SK-N-SH (cell line): ENCODE results near the gene ERN1. TPM values are rescaled to one million over a fixed set of nuclear protein-coding genes. Genes with fewer than 3 reads are reported as not detected.

Experiments
- CTCF ChIA-PET: fragments of 300-600, 350-600 bp; formaldehyde crosslinking; extraction: SDS; loops from one replicate; lab custom pipeline; 2021; lab: Yijun Ruan, JAX
- POLR2A ChIA-PET: fragments of 350-600 bp; sonication (Branson Sonifier 250); formaldehyde crosslinking; extraction: SDS; loops from one replicate; lab custom pipeline; 2020; ENCODE audit warnings: antibody characterized with exemption, inconsistent platforms; lab: Yijun Ruan, JAX
- DNase-seq: peaks from one replicate; pipeline ENCODE4 v3.0.0; 2012
- H2AFZ ChIP-seq: fragments of 200-600 bp; sonication (generic); 2 replicates; pipeline ENCODE4 v1.8.1; 2016; ENCODE audit warnings: antibody characterized with exemption, mild to moderate bottlenecking, low read depth
- H3F3A ChIP-seq: fragments of 200-600 bp; sonication (generic); replicated peaks from 2 replicates; pipeline ENCODE3; 2016; ENCODE audit warnings: antibody characterized with exemption, mild to moderate bottlenecking; ENCODE audit not compliant: insufficient read depth
- H3K27ac ChIP-seq, 2 experiments: fragments of 200-500 bp in 1 of 2; fragments of 200-600 bp in 1 of 2; sonication (Bioruptor generic) in 1 of 2; sonication (generic), shearing (Covaris generic) in 1 of 2; 2 replicates each; pipeline versions ENCODE4 v1.5.1 to v1.6.1; 2014 to 2016; ENCODE audit warnings: low read depth in 2 of 2, inconsistent platforms in 1 of 2, low read length in 1 of 2, mild to moderate bottlenecking in 1 of 2, mixed read lengths in 1 of 2
- H3K27me3 ChIP-seq: fragments of 200-600 bp; sonication (generic), shearing (Covaris generic); 2 replicates; pipeline ENCODE4 v1.6.1; 2016; ENCODE audit warnings: mixed run types; ENCODE audit not compliant: insufficient read depth
- H3K36me3 ChIP-seq, 2 experiments: fragments of 200-500 bp in 1 of 2; fragments of 200-600 bp in 1 of 2; sonication (Bioruptor generic) in 1 of 2; sonication (generic) in 1 of 2; replicated peaks in 1 of 2; 2 replicates each; pipeline versions ENCODE3 to v1.5.1; 2014 to 2016; ENCODE audit warnings: low read length in 1 of 2, mild to moderate bottlenecking in 1 of 2; ENCODE audit not compliant: insufficient read depth in 2 of 2, control insufficient read depth in 1 of 2
- H3K4me1 ChIP-seq, 2 experiments: fragments of 200-500 bp in 1 of 2; fragments of 200-600 bp in 1 of 2; sonication (Bioruptor generic) in 1 of 2; sonication (generic), shearing (Covaris generic) in 1 of 2; 2 replicates each; pipeline versions ENCODE4 v1.5.1 to v1.6.1; 2014 to 2016; ENCODE audit warnings: low read depth in 1 of 2, low read length in 1 of 2, mixed run types in 1 of 2; ENCODE audit not compliant: insufficient read depth in 2 of 2, control insufficient read depth in 1 of 2
- H3K4me2 ChIP-seq: fragments of 200-600 bp; sonication (generic), shearing (Covaris generic); 2 replicates; pipeline ENCODE4 v1.6.1; 2017; ENCODE audit warnings: mixed run types
- H3K4me3 ChIP-seq, 2 experiments: fragments of 200-500 bp in 1 of 2; fragments of 200-600 bp in 1 of 2; sonication (Bioruptor generic) in 1 of 2; sonication (generic), shearing (Covaris generic) in 1 of 2; 2 replicates each; pipeline versions ENCODE4 v1.5.1 to v1.8.1; 2014 to 2016; ENCODE audit warnings: low read depth in 2 of 2, inconsistent platforms in 1 of 2, low read length in 1 of 2, mild to moderate bottlenecking in 1 of 2, mixed read lengths in 1 of 2, moderate library complexity in 1 of 2
- H3K79me2 ChIP-seq: fragments of 200-600 bp; sonication (generic); 2 replicates; pipeline ENCODE4 v1.8.1; 2017; ENCODE audit warnings: mild to moderate bottlenecking; ENCODE audit not compliant: insufficient read depth
- H3K9ac ChIP-seq: fragments of 200-600 bp; sonication (generic); 2 replicates; pipeline ENCODE4 v1.6.1; 2017; ENCODE audit warnings: mixed run types
- H3K9me2 ChIP-seq: fragments of 200-600 bp; sonication (generic); 2 replicates; pipeline ENCODE4 v1.6.1; 2017; ENCODE audit warnings: mixed run types
- H3K9me3 ChIP-seq: fragments of 200-600 bp; sonication (generic); 2 replicates; pipeline ENCODE4 v1.6.1; 2017; ENCODE audit warnings: mixed run types, mild to moderate bottlenecking, moderate library complexity
- H4K20me1 ChIP-seq: fragments of 200-600 bp; sonication (generic); 2 replicates; pipeline ENCODE4 v1.6.1; 2017; ENCODE audit warnings: mild to moderate bottlenecking, mixed run types; ENCODE audit not compliant: insufficient read depth
- ELF1 ChIP-seq: IDR thresholded peaks from 2 replicates; pipeline ENCODE4 v1.4.0; 2012
- EP300 ChIP-seq, 2 experiments: IDR thresholded peaks; 2 replicates each; pipeline versions ENCODE4 v1.4.0 to v1.6.1; 2012; ENCODE audit warnings: borderline replicate concordance in 1 of 2, low read depth in 1 of 2, low read length in 1 of 2
- EZH2phosphoT487 ChIP-seq: fragments of 200-600 bp; sonication (generic); IDR thresholded peaks from 2 replicates; pipeline ENCODE4 v1.6.1; 2017; ENCODE audit warnings: low read depth, mixed run types, mild to moderate bottlenecking, antibody characterized with exemption, moderate library complexity, borderline replicate concordance
- FOXJ3 ChIP-seq: sonication (generic); formaldehyde crosslinking; IDR thresholded peaks from 2 replicates; pipeline ENCODE4 v1.5.1; 2020; ENCODE audit warnings: mild to moderate bottlenecking, missing genetic modification reagents
- FOXM1 ChIP-seq: IDR thresholded peaks from 2 replicates; pipeline ENCODE4 v1.4.0; 2012; ENCODE audit warnings: low read depth, mild to moderate bottlenecking
- GABPA ChIP-seq: IDR thresholded peaks from 2 replicates; pipeline ENCODE4 v1.4.0; 2012; ENCODE audit warnings: low read depth, mild to moderate bottlenecking
- GATA2 ChIP-seq: sonication (generic); formaldehyde crosslinking; IDR thresholded peaks from 2 replicates; pipeline ENCODE4 v1.5.0; 2020; ENCODE audit warnings: mild to moderate bottlenecking, missing genetic modification reagents
- JUND ChIP-seq: IDR thresholded peaks from 2 replicates; pipeline ENCODE4 v1.4.0; 2012
- NFIC ChIP-seq: IDR thresholded peaks from 2 replicates; pipeline ENCODE4 v1.4.0; 2012; ENCODE audit warnings: borderline replicate concordance
- RAD21 ChIP-seq: IDR thresholded peaks from 2 replicates; pipeline ENCODE4 v1.6.1; 2012; ENCODE audit warnings: mild to moderate bottlenecking, low read length
- RCOR1 ChIP-seq: fragments of 150-350 bp; IDR thresholded peaks from 2 replicates; pipeline ENCODE4 v1.6.1; 2017; ENCODE audit warnings: antibody characterized with exemption, low read length
- RXRA ChIP-seq: IDR thresholded peaks from 2 replicates; pipeline ENCODE4 v1.4.0; 2012; ENCODE audit warnings: low read depth, mild to moderate bottlenecking, borderline replicate concordance
- SIN3A ChIP-seq: IDR thresholded peaks from 2 replicates; pipeline ENCODE4 v1.6.1; 2012; ENCODE audit warnings: low read depth, mild to moderate bottlenecking, low read length, moderate library complexity, borderline replicate concordance
- TCF12 ChIP-seq: IDR thresholded peaks from 2 replicates; pipeline ENCODE4 v1.4.0; 2012
- YY1 ChIP-seq: IDR thresholded peaks from 2 replicates; pipeline ENCODE4 v1.4.0; 2012; ENCODE audit warnings: low read depth, mild to moderate bottlenecking
- WGBS: methylation state at CpG from one replicate; pipeline ENCODE4 v1.1.6; 2017; ENCODE audit warnings: low lambda C conversion rate; 5-methylcytosine and 5-hydroxymethylcytosine counted together
- polyA plus RNA-seq, 3 experiments: library from polyadenylated mRNA; depleted of rRNA; stranded (reverse); fragments of >200 nt; gene quantifications; 2 replicates each; pipeline ENCODE4 v1.2.3, GENCODE V29; 2012
- TF ChIP-seq, protein P1 (sequence below): IDR thresholded peaks from 2 replicates; pipeline ENCODE4 v1.4.0; 2012; ENCODE audit warnings: low read depth, borderline replicate concordance
- TF ChIP-seq, protein P2 (sequence below): IDR thresholded peaks from 2 replicates; pipeline ENCODE4 v1.4.0; 2012; ENCODE audit warnings: low read depth
- TF ChIP-seq, protein P3 (sequence below): fragments of 150-350 bp; IDR thresholded peaks from 2 replicates; pipeline ENCODE4 v1.6.1; 2017; ENCODE audit warnings: antibody characterized with exemption, low read length, low read depth, borderline replicate concordance
- TF ChIP-seq, protein P4 (sequence below): fragments of 150-350 bp; IDR thresholded peaks from 2 replicates; pipeline ENCODE4 v1.6.1; 2016; ENCODE audit warnings: mild to moderate bottlenecking, low read depth, low read length
- TF ChIP-seq, protein P5 (sequence below): IDR thresholded peaks from 2 replicates; pipeline ENCODE4 v1.6.1; 2012; ENCODE audit warnings: mild to moderate bottlenecking, low read depth, low read length, moderate library complexity

Gene ERN1
- polyA plus RNA-seq, 1 of the 3 experiments (the other 2 are of a cell fraction): 7.3 TPM

DNA sequence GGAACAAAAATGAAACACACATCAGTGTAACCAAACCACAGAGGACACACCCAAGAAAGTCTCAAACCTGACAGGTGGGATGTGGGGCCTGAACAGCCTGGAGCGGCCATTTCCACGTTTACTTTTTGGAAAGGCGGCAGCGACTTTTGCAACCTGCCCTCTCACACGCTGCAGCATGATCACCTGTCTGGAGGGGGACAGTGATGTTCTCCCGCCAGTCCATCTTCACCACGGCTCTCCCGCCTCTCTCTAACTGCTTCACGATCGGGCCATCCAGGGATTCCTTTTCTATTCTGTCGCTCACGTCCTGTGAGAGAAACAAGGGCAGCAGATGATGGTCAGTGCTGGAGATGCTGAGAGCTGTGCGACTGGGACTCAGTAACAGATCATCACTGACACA is 84.8 kb downstream of the ERN1 start:
- Histone ChIP-seq H3K9me3 (no peaks in the 10 kb centered on the region), H3K4me3 (no peak overlapping the region), H4K20me1 (no peaks in the 10 kb centered on the region), H3K79me2 (no peaks in the 10 kb centered on the region), H3K4me1 (no peaks in the 10 kb centered on the region), H3K4me2 (no peak overlapping the region), H2AFZ (no peak overlapping the region), H3K36me3 (peaks cover 11 to 67% of the 10 kb centered on the region in 2 experiments), H3K9me2 (no peaks in the 10 kb centered on the region), H3K9ac (no peak overlapping the region), H3K27me3 (no peaks in the 10 kb centered on the region), H3F3A (no peaks in the 10 kb centered on the region), H3K27ac (no peak overlapping the region)
- TF ChIP-seq FOXJ3 (no peak), YY1 (no peak), TCF12 (no peak), RAD21 (no peak), ELF1 (no peak), SIN3A (no peak), EP300 (IDR thresholded peaks at IDR 0.05; ENCODE audit: borderline replicate concordance in 1 of 2, low read depth in 1 of 2, low read length in 1 of 2) (no peak), RCOR1 (no peak), GATA2 (CRISPR knock-in tag) (no peak), RXRA (no peak), GABPA (no peak), EZH2phosphoT487 (no peak), NFIC (no peak), FOXM1 (no peak), JUND (no peak)
- TF ChIP-seq, protein P1, sequence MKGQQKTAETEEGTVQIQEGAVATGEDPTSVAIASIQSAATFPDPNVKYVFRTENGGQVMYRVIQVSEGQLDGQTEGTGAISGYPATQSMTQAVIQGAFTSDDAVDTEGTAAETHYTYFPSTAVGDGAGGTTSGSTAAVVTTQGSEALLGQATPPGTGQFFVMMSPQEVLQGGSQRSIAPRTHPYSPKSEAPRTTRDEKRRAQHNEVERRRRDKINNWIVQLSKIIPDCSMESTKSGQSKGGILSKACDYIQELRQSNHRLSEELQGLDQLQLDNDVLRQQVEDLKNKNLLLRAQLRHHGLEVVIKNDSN: no peak
- TF ChIP-seq, protein P2, sequence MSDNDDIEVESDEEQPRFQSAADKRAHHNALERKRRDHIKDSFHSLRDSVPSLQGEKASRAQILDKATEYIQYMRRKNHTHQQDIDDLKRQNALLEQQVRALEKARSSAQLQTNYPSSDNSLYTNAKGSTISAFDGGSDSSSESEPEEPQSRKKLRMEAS: no peak
- TF ChIP-seq, protein P3, sequence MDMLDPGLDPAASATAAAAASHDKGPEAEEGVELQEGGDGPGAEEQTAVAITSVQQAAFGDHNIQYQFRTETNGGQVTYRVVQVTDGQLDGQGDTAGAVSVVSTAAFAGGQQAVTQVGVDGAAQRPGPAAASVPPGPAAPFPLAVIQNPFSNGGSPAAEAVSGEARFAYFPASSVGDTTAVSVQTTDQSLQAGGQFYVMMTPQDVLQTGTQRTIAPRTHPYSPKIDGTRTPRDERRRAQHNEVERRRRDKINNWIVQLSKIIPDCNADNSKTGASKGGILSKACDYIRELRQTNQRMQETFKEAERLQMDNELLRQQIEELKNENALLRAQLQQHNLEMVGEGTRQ: no peak
- TF ChIP-seq, protein P4, sequence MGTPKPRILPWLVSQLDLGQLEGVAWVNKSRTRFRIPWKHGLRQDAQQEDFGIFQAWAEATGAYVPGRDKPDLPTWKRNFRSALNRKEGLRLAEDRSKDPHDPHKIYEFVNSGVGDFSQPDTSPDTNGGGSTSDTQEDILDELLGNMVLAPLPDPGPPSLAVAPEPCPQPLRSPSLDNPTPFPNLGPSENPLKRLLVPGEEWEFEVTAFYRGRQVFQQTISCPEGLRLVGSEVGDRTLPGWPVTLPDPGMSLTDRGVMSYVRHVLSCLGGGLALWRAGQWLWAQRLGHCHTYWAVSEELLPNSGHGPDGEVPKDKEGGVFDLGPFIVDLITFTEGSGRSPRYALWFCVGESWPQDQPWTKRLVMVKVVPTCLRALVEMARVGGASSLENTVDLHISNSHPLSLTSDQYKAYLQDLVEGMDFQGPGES: no peak
- TF ChIP-seq, protein P5, sequence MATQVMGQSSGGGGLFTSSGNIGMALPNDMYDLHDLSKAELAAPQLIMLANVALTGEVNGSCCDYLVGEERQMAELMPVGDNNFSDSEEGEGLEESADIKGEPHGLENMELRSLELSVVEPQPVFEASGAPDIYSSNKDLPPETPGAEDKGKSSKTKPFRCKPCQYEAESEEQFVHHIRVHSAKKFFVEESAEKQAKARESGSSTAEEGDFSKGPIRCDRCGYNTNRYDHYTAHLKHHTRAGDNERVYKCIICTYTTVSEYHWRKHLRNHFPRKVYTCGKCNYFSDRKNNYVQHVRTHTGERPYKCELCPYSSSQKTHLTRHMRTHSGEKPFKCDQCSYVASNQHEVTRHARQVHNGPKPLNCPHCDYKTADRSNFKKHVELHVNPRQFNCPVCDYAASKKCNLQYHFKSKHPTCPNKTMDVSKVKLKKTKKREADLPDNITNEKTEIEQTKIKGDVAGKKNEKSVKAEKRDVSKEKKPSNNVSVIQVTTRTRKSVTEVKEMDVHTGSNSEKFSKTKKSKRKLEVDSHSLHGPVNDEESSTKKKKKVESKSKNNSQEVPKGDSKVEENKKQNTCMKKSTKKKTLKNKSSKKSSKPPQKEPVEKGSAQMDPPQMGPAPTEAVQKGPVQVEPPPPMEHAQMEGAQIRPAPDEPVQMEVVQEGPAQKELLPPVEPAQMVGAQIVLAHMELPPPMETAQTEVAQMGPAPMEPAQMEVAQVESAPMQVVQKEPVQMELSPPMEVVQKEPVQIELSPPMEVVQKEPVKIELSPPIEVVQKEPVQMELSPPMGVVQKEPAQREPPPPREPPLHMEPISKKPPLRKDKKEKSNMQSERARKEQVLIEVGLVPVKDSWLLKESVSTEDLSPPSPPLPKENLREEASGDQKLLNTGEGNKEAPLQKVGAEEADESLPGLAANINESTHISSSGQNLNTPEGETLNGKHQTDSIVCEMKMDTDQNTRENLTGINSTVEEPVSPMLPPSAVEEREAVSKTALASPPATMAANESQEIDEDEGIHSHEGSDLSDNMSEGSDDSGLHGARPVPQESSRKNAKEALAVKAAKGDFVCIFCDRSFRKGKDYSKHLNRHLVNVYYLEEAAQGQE: no peak
- WGBS: 86% methylated on average over 13 of the region's 13 CpGs
- no peak for DNase-seq
- POLR2A ChIA-PET: no interaction called here
- CTCF ChIA-PET: interaction anchor here (1.7 to 22.7 kb wide), 4 partner anchors 17 to 374 kb away, joined by 3 to 266 read pairs (median 26); no protein-coding TSS in a partner anchor
